T follicular helper cell (primary cell): ENCODE results near the gene GTF3C2.
"Not testable (repeated sequence)": the region's sequence is repeated elsewhere in the genome, so short reads cannot be mapped to it uniquely, and the experiment has no call there.

ENCODE experiments used
- DNase-seq: peaks from one replicate; pipeline ENCODE4 v3.0.0-alpha.2; 2020; ENCODE audit warnings: low read depth

The GTF3C2 gene

GRCh38 chr2:27320958-27321543, 35.5 kb downstream of the GTF3C2 start:
- no peak for DNase-seq

- not testable (repeated sequence) for DNase-seq
Observed at GRCh38 chr2:27319839-27320238, 36.7 kb downstream of the GTF3C2 start.

DNA sequence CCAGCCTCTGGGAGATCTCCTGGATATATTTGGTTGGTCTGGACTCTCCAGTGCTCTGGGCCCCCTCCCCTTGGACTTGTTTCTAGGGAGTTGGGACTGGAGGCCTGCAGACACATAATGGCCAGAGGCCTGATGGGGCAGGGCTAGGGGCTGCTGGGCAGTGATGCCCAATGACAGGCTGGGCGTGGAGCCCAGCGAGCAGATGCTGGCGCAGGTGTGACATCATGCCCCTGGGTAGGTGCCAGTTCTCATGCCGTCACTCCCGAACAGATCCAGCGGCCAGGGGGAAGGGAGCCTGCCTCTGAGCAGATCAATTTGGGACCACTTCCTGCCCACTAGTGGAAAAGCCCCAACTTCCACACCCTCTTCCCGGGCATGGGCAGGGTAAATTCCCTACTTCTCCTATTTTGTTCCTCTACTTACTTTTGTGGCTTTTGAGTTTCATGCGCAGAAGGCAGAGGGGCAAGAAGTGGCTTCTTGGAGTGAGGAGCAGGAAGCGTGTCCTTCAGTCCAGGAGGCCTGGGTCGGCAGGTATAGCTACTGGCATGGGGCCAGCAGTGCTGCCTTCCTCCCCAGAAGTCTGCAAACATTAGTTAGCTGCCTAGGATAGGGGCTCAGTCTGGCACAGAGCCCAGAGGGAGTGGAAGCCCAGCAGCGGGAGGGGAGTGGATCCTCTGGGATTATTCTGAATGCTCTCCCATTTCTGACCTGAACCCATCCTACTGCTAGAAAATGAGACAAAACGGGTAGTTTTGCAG, 39.7 kb downstream of the GTF3C2 start:
- DNase-seq = no peak

GRCh38 chr2:27315122-27315521, 41.4 kb downstream of the GTF3C2 start:
- no peak for DNase-seq

- DNase-seq = no peak
Observed at GRCh38 chr2:27314709-27315108, 41.9 kb downstream of the GTF3C2 start.

GRCh38 chr2:27313882-27314645, 42.5 kb downstream of the GTF3C2 start:
- no peak for DNase-seq

DNA sequence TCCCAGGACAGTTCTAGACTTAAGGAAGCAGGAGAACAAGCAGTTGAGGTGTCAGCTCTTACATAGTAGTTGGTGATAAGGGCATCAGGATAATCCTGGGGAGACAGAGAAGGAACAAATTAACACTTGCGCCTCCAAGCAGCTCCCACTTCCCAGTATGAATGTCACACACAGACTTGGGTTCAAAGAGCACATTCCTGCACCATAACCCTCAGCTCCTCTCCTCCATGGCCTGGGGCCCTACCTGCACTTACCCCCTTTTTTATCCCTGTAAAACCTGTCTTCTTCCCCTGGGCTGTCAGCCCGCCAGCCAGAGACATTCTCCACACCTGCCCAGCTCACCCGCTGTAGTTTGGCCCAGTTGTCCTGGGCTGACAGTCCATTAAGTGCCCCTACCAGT, 44.4 kb downstream of the GTF3C2 start:
- DNase-seq = no peak

DNA sequence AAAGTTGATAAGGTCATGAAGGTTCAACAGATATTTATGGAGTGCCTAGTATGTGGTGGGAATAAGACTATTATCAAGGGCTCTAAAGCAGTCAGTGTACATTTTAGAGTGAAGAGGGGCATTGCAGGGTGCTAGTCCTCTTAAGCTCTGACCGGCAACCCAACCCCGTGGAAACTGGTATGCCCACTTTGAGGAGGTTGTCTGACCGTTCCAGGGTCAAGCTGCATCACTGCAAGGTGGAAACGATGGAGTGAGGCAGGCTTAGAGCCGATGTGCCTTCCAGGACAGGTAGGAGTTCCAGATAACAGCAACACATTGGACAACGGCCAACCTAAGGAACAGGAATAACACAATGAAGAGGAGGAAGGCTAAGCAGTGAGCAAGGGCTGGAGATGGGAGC, 46.9 kb downstream of the GTF3C2 start:
- no peak for DNase-seq

GRCh38 chr2:27308359-27308881, 48.1 kb downstream of the GTF3C2 start, which contains the start of gene UCN:
Gene UCN (minus strand): TSS chr2:27308445. CDS start chr2:27307895, 550 bp downstream.
- no peak for DNase-seq

GRCh38 chr2:27307545-27308358, 48.8 kb downstream of the GTF3C2 start:
- no peak for DNase-seq

DNA sequence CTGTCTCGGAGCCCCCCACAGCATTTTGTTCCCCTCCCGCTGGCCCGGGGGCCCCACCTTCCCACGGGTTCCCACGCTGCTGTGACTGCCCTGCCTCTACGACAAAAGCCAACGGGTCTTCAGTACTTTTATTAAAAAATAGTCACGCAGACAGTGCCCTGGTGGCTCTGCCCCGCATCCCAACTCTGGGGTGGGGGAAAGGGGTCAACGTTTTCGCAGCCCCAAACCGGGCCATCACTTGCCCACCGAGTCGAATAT, 49.3 kb downstream of the GTF3C2 start:
- DNase-seq = no peak

DNA sequence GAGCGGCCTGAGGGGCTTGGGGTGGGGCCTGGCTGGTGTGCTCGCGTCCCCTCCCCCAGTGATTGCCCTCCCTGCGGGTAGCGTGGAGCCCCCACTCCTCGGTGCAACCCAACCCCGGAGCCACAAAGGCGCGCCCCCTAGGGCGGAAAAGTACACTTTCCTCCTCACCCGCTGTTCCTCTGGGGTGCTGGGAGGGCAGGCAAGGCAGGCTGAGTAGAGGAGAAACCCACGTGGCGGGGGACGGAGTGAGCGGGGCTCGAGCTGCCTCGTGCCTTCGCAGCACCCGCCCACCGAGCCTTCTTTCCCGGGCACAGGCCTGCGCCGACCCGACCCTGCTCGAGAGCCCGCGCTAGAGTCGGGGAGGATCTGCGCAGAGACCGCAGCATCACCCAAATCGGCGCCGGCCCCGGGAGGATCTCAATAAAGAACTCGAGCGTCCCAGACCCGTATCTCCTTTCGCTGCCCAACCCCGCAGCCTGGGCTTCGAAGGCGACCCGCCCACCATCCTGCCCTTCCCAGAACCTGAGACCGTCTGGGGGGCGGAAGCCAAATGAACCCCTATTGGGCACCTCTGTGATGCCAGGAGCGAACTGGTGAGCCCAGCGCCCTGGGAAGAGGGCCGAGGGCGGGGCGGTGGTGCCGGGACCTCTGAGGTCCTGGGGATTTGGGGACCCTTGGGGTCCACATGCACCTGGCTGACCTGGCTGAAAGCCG, 49.8 kb downstream of the GTF3C2 start:
- DNase-seq = no peak

- no peak for DNase-seq
Observed at GRCh38 chr2:27306136-27306535, 50.4 kb downstream of the GTF3C2 start.

DNA sequence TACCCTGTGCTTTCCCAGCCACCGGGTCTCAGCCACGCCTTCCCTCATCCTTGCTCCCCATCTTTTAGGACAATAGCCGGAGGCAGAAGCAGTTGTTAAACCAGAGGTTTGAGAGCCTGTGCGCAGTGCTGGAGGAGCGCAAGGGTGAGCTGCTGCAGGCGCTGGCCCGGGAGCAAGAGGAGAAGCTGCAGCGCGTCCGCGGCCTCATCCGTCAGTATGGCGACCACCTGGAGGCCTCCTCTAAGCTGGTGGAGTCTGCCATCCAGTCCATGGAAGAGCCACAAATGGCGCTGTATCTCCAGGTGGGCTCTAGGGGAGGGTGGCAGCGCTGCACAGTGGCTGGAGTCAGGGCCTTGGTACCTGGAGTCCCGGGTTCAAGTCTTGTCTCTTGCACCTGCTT, 51.0 kb downstream of the GTF3C2 start:
- DNase-seq = no peak

GRCh38 chr2:27304488-27305240, 51.9 kb downstream of the GTF3C2 start:
- DNase-seq = no peak

DNA sequence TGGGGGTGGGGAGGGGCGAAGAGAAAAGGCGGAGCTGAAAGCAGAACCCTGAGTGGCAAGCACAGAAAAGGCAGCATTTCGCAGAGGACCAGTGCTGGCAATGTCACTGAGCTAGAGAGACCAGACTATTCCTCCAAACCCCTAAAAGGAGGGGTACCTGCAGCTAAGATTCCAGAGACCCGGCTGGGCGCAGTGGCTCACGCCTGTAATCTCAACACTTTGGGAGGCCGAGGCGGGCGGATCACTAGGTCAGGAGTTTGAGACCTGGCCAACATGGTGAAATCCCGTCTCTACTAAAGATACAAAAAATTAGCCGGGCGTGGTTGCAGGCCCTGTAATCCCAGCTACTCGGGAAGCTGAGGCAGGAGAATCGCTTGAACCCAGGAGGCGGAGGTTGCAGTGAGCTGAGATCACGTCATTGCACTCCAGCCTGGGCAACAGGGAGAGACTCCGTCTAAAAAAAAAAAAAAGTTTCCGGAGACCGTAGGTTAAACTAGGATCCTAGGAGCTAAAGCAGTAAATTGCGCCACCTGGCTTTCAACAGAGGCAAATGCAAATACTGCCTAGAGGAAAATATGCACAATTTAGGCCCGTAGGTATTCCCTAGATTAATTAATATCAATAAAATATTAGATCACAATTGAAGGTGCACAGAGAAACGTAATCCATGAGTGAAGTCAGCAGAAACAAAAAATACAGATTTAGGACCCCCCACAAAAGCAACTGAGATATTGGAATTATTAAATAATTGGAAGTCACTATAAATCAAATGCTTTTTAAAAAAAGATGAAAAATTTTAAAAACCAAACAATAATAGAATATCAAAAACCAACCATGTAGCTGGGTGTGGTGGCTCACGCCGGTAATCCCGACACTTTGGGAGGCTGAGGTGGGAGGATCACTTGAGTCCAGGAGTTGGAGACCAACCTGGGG, 53.2 kb downstream of the GTF3C2 start:
- peak; percentile 36 for DNase-seq

DNA sequence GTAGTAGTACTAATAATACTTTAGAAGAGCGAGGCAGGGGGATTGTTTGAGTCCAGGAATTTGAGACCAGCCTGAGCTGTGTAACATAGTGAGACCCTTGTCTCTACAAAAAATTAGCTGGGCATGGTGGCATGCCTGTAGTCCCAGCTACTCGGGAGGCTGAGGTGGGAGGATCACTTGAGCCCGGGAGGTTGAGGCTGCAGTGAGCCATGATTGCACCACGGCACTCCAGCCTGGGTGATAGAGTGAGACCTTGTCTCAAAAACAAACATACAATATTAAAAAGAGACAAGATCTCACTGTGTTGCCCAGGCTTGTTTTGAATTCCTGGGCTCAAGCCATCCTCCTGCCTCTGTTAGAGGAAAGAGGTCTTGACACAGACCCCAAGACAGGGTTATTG, 56.0 kb downstream of the GTF3C2 start:
- DNase-seq = not testable (repeated sequence)

DNA sequence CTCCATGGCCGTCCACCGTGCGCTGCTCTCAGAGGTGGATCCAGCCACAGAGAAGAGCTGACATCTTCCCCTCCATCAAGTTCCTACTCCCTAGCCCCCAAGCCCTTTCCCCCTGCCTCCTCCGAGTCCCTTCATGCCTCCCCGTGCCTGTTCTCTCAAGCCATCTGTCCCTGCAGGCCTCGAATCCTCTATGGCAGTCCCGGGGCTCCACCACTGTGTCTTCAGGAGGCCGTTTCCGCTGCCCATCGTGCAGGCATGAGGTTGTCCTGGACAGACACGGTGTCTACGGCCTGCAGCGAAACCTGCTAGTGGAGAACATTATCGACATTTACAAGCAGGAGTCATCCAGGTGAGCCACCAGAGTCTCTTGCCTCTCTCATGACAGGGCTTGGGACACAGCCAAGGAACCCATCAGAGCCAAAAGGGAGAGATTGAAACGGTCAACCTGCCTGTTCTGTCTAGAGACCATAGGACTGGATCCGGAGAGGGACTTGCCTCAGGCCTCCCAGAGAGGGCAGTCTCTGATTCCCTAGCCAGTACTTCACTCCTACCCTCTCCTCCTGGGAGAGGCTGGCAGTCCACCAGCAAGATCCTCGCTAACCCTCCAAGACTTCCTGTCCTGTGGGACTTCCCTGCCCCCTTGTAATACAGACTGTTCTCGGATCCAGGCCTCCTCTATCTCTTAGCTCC, 58.0 kb downstream of the GTF3C2 start:
- no peak for DNase-seq

DNA sequence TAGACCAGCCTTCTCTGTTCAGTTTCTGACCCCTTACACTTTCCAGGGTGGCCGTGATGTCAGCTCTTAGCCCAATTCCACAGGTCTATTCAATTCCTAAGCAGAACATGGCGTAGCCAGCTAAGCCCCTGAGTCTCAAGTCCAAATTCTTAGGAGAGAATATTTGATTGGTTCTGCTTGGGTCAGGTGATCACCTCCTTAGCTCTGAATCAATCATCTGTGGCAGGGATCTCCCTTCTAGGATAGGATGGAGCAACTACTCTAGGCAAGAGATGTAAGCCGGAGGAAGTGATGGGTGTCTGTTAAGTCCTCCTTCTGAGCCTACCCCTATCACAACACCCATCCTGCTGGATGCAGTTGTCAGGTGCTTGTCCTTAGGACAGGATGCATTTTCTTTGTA, 59.4 kb downstream of the GTF3C2 start:
- no peak for DNase-seq
